Epithelial cell of esophagus (primary cell): ENCODE measurements around the gene CCNE1.
A peak's percentile ranks its signal among the peaks of the same experiment; 100 is the strongest.
"Not testable (repeated sequence)": the region's sequence is repeated elsewhere in the genome, so short reads cannot be mapped to it uniquely, and the experiment has no call there.

Experiments used
- DNase-seq: peaks from one replicate; pipeline ENCODE4 v3.0.0; 2010; ENCODE audit warnings: low read depth
- H3K4me3 ChIP-seq: 2 replicates; pipeline ENCODE4 v1.5.1; 2011; ENCODE audit warnings: mild to moderate bottlenecking, low read length, control low read depth
- TF ChIP-seq, protein P1 (sequence below): IDR thresholded peaks from 2 replicates; pipeline ENCODE4 v1.5.1; 2011; ENCODE audit warnings: low read depth, mild to moderate bottlenecking, low read length, control low read depth, inconsistent platforms; ENCODE audit not compliant: insufficient read depth; ENCODE audit errors: missing control alignments

Gene CCNE1

DNA sequence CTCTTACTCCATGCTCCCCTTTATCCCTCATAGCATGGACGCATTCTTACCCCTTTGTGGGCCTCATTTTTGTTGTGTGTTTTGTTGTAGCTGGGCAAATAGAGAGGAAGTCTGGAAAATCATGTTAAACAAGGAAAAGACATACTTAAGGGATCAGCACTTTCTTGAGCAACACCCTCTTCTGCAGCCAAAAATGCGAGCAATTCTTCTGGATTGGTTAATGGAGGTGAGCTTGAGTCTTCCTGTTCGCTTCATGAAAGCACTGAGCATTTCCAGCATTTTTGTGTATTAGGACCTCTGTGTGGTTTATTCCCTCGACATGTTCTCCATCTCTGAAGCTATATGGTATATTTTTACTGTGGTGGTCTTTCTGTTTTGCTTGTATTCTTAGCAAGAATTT lies 5.5 kb downstream of the CCNE1 start:
- DNase-seq, result no peak
- H3K4me3 ChIP-seq, result no peak overlapping the region
- TF ChIP-seq, protein P1, sequence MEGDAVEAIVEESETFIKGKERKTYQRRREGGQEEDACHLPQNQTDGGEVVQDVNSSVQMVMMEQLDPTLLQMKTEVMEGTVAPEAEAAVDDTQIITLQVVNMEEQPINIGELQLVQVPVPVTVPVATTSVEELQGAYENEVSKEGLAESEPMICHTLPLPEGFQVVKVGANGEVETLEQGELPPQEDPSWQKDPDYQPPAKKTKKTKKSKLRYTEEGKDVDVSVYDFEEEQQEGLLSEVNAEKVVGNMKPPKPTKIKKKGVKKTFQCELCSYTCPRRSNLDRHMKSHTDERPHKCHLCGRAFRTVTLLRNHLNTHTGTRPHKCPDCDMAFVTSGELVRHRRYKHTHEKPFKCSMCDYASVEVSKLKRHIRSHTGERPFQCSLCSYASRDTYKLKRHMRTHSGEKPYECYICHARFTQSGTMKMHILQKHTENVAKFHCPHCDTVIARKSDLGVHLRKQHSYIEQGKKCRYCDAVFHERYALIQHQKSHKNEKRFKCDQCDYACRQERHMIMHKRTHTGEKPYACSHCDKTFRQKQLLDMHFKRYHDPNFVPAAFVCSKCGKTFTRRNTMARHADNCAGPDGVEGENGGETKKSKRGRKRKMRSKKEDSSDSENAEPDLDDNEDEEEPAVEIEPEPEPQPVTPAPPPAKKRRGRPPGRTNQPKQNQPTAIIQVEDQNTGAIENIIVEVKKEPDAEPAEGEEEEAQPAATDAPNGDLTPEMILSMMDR, result no peak

DNA sequence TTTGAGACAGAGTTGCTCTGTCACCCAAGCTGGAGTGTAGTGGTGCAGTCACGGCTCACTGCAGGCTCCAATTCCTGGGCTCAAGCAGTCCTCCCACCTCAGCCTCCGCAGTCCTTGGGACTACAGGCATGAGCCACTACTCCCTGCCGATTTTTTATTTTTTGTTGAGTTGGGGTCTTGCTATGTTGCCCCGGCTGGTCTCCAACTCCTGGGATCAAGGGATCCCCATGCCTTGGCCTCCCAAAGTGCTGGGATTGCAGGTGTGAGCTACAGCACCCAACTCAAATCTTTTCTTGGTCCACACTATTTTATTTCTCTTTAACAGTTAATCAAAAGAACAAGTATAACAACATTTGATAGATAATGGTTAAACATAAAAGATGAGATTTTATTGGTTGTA lies 7.5 kb downstream of the CCNE1 start:
- no peak overlapping the region for H3K4me3 ChIP-seq
- no peak for DNase-seq
- TF ChIP-seq, protein P1, result no peak

DNA sequence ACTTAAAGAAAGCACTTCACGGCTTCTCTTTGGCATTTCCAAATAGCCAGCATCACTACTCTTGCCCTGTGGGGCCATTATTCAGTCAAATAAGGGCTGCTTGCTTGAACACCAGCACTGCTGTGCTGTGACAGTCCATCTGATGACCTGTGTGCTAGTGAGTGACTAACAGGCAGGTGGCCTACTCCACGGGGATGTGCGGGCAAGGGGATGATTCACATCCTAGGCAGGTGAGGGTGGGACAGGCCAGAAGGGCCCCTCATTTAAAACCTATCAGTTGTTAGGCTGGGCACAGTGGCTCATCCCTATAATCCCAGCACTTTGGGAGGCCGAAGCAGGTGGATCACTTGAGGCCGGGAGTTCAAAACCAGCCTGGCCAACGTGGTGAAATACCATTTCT lies 8.2 kb downstream of the CCNE1 start:
- DNase-seq, result no peak
- no peak overlapping the region for H3K4me3 ChIP-seq
- TF ChIP-seq, protein P1, result no peak

DNA sequence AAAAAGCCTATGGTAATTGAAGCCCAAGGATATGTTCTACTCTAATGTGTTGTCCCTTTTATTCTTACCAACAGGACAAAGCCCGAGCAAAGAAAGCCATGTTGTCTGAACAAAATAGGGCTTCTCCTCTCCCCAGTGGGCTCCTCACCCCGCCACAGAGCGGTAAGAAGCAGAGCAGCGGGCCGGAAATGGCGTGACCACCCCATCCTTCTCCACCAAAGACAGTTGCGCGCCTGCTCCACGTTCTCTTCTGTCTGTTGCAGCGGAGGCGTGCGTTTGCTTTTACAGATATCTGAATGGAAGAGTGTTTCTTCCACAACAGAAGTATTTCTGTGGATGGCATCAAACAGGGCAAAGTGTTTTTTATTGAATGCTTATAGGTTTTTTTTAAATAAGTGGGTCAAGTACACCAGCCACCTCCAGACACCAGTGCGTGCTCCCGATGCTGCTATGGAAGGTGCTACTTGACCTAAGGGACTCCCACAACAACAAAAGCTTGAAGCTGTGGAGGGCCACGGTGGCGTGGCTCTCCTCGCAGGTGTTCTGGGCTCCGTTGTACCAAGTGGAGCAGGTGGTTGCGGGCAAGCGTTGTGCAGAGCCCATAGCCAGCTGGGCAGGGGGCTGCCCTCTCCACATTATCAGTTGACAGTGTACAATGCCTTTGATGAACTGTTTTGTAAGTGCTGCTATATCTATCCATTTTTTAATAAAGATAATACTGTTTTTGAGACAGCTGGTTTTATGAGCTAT lies 12.0 kb downstream of the CCNE1 start:
- no peak for DNase-seq
- TF ChIP-seq, protein P1, result no peak
- H3K4me3 ChIP-seq, result no peak overlapping the region

DNA sequence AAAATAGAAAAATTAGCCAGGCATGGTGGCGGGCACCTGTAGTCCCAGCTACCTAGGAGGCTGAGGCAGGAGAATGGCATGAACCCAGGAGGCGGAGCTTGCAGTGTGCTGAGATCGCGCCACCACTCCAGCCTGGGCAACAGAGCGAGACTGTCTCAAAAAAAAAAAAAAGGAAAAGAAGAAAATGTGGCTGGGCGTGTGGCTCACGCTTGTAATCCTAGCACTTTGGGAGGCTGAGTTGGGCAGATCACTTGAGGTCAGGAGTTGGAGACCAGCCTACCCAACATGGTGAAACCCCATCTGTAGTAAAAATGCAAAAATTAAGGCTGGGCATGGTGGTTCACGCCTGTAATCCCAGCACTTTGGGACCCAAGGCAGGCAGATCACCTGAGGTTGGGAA lies 13.5 kb downstream of the CCNE1 start:
- DNase-seq, H3K4me3 ChIP-seq: not testable (repeated sequence)

DNA sequence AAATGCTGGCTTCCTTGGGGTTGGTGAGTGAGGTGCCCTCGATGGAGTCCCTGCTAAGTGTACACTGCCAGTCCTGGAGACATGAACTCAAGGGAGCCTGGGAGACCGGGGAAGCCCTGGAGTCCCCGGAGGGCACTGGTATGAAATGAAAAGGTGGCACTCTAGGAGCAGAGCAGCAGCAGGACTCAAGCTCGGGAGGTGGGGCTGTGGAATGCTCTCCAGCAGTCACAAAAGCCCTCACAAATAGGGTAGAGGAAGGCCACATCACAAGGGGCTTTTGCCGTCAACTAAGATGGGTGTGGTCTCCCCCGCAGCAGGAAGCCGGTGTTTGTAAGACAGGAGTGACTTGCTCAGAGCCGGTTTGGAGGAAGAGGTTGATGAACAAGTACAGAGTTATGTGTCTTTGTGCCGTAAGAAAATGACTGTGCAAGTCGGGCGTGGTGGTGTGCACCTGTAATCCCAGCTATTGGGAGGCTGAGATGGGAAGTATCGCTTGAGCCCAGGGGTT lies 19.3 kb downstream of the CCNE1 start:
- peak; percentile 88 for DNase-seq
- no peak overlapping the region for H3K4me3 ChIP-seq
- TF ChIP-seq, protein P1, result no peak

DNA sequence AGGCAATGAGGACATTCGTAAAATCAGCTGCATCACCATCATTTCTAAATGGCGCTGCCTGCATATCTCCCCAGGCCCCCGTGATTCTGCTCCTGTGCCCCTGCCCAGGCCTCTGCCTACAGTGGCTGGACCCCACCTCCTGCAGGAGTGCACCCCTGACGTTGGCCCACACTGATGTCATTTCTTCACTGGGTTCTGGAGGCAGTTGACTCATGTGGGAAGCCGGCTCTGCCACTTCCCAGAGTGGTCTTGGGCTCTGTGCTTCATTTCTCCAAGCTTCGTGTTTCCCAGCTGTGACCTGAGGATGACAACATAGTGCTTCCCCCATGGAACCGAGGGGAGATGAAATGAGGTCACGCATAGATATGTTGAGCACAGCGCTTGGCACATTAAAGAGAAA lies 19.9 kb downstream of the CCNE1 start:
- DNase-seq, result no peak
- TF ChIP-seq, protein P1, result no peak
- no peak overlapping the region for H3K4me3 ChIP-seq
